ENCODE measurements around the gene ZNF423.

The ZNF423 gene

DNA sequence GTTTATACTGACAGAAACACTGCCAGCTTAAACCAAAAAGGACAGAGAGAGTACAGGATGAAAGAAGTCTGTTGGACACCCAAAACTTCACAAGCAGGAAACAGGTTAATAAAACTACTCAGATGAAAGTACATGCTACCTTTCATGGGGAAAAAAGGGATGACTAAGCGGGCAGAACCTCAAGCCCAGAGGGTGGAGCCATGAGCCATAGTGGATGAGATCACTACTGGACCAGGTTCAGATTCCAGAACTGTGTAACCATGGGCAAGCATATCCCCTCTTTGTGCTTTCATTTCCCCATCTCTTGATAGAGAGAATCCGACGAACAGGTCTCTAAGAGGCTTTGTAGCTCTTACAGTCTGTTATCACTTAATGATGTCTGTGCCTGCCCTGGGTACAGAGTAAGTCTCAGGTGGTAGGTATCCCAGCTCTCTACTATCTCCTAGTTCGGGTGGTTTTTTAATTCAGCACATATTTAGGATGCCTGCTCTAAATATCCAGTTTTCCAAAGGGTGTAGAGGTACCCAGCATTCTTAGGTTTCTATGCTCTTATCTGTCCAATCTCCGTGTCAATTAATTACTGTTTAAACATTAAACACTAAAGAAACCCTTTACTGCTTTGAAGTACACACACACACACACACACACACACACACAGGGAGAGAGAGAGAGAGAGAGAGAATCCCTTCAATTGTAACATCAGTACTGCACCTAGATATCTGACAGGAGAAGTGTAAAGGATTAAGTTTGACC is 206.7 kb downstream of the ZNF423 start:
- no peak for DNase-seq

DNA sequence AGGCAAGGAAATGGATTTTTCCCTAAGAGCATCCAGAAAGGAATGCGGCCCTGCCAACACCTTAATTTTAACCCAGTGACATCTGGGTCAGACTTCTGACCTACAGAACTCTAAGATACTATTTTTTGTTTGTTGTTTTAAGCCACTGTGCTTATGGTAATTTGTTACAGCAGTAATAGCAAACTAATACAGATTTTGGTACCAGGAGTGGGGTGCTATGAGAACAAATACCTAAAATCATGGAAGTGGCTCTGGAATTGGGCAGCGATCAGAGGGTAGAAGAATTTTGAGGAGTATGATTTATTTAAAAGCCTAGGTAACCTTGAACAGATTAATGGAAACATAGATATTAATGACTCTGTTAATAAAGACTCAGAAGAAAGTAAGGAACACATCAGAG is 208.2 kb downstream of the ZNF423 start:
- no peak for DNase-seq

DNA sequence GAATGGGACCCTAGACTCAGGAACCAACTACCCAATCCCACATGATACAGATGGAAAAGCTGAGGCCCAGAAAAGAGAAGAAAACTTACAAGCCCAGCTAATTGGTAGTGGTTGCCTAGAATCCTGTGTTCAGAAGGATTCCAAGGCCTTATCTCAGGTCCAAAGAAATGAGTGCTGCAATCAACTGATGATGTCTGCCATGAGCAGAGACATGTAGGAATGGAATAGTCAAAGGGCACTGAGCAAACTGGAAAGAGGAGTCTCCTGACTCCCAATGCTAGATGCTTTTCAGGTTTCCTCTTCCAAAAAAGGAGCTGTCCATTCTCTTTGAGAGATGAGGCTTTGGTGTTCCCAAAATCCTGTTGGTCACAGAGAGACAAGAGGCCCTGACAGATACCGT is 210.6 kb downstream of the ZNF423 start:
- DNase-seq: no peak

- DNase-seq: no peak
Measured at GRCh38 chr16:49644145-49644463, 211.8 kb downstream of the ZNF423 start.

GRCh38 chr16:49643429-49644144 is 212.3 kb downstream of the ZNF423 start:
- DNase-seq: no peak

GRCh38 chr16:49641250-49641649 is 214.7 kb downstream of the ZNF423 start:
- no peak for DNase-seq

DNA sequence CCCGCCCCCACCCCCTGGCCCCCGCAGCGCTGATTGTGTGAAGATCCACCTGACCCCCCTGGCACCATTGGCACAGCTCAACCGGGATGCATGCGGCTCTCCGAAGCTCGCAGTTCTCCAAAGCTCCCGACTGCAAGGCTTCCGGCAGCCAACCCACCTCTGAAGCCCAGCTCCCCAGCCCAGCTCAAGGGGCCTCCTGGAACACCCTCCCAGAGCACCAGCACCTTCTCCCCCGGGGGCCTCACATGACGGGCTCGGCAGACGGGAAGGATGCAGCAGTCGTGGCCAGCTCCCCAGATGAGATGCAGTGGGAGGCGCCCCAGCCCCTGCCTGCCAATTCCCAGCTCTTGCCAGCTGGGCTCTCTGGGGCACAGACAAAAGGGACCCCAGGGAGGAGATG is 215.3 kb downstream of the ZNF423 start:
- DNase-seq: no peak

DNA sequence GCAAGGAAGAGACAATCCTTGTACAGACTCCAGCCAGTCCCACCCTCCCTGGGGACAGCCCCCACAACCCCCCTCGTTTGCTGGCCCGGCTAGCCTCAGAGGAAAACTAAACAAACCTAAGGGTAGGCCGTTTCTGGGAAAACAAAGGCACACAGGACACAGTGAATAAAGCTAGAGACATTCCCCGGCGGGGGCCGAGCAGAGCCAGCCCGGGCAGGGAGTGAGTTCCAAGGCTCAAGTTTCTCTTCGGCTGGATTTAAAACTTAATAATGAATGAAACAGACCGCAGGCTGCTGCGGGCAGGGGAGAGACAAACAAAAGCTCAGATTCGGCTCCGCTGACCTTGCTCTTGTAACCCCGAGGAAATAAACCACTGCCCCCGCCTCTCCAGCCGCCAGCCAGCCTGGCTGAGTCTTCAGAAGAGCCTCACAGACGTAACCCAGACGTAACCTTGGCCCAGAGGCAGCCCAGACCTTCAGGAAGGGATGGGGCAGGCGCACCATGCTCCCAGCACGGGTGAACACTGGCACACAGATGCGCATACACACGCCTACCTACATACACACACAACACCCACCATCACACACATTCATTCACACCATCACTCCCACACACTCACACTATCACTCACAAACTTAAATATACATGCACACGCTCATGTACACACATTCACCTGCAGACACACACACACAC is 216.0 kb downstream of the ZNF423 start:
- peak in 18 of 56 donors; percentile 5 to 58 (median 18) for DNase-seq

GRCh38 chr16:49638673-49639610 is 217.0 kb downstream of the ZNF423 start:
- peak in 1 of 56 donors; percentile 4 for DNase-seq

DNA sequence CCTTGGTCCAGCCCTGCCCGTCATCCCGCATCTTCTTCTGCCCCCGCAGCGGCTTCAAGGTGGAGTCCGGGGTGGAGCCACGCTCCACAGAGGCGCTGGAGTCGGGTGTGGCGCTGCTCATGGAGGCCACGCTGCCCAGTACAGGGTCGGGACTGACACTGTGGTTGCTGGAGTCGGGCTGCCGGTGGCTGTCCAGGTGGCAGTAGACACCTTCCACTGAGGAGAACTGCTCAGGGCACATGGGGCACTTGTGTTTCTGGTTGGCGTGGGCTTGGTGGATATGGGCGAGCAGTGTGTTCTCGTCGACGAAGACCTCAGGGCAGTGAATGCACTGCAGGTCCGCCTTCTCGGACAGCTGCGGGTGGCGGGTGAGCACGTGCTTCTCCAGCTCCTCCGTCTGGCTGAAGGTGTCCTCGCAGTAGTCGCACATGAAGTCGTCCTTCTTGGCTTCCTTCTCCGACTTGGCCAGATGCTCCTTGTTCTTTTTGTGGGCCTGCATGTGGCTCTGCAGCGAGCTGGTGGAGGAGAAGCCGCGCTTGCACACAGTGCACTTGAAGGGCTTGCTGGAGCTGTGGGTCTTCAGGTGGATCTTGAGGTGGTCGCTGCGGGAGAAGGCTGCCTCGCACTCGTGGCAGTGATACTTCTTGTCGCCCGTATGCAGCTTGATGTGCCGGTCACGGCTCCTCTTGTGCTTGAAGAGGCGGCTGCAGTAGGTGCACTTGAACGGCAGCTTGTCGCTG is 217.8 kb downstream of the ZNF423 start:
- no peak for DNase-seq

DNA sequence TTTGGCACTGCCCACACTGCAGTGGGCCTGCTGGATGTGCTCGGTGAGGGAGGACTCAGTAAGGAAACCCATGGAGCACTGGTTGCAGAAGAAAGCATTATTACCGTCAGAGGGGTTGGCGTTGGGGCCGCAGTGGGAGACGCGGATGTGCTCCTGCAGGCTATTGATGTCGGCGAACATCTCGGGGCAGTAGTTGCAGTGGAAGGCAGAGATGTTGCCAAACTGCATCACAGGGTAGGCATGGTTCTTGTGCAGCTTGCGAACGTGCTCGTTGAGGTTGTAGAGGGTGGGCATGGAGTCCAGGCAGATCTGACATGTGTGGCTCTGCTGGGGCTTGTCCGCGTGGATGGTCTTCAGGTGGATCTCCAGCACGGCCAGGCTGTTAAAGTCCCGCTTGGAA is 218.4 kb downstream of the ZNF423 start:
- DNase-seq: no peak

GRCh38 chr16:49636608-49637007 is 219.3 kb downstream of the ZNF423 start:
- DNase-seq: no peak

- DNase-seq: no peak
Measured at GRCh38 chr16:49635591-49636581, 220.0 kb downstream of the ZNF423 start.

GRCh38 chr16:49635009-49635350 is 220.9 kb downstream of the ZNF423 start:
- DNase-seq: no peak

DNA sequence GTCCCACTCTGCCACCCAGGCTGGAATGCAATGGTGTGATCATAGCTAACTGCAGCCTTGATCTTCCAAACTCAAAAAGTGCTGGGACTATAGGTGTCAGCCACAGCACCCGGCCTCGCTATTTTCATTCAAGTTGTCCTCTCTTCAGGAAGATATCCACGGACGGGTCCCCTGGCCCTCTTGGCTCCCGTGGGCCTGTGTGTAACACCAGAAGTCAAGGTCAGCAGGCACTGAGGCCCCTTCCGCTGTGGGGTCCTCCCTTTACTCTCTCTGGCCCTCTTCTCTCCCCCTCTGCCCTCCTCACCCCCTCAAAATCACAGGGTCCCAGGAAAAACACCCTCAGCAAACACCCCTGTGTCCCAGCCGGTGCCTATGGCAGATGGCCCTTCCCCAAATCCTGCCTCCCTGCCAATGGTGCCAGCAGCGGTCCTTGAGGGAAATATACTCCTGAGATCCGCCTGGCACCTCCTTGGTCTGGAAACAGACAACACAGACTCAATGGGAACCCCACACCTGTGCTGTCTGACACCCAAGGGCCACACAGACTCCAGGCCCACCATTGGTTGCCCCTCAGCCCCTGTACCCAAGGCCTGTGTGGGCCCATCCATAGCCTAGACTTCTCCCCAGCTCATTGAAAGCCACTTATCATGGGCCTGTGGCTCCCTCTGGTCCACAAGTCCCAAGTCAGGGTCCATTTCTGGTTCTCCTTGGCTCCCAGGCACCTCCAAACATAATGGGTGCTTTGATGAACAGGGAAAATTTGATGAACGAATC is 221.5 kb downstream of the ZNF423 start:
- DNase-seq: no peak

GRCh38 chr16:49632795-49633184 is 223.1 kb downstream of the ZNF423 start:
- no peak for DNase-seq

DNA sequence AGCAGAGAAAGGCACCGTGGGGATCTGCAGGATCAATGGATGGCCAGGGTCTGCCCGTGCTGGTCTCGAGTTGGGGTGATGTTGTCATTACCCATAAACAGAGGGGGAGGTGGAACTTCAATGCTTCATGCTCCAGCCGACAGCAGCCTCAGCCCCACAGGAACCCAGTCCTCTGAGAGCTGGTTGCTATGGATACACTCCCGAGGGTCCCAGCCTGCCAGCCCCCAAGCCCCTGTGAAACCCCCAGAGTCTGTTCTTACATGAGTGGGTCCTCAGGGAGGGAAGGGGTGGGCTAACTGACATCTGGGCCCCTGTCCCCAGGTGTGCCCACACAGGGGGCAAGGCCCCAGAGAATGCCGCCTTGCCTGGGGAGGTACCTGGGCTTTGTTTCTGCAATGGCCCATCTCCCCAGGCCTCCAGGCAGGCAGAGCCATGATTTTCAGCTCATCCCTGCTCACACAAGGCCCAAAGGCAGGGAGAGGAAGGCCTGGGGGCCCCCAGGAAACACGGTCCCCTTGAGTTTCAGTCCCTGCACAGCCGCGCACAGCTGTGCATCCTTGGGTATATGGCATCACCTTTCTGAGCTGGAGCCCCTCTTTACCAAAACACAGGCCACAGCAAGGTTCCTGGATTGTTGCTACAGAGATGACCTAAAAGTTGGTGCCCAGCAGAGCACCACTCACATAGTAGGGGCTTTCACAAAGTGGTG is 223.7 kb downstream of the ZNF423 start:
- no peak for DNase-seq

Data from nucleus accumbens (tissue), 56 donors.